Uterus (tissue), 2 donors: Measurements from ENCODE around the gene HDAC4.

Experiments used
- CTCF ChIP-seq, 4 experiments: fragments of 200-600 bp in 2 of 4; fragments of 450-650 bp in 2 of 4; sonication (generic) in 2 of 4; IDR thresholded peaks; one replicate each; pipeline ENCODE4 v1.5.1; 2016 to 2019; ENCODE audit warnings: antibody characterized with exemption in 4 of 4, mild to moderate bottlenecking in 2 of 4, moderate library complexity in 1 of 4
- POLR2A ChIP-seq, 2 donors: fragments of 450-650 bp; IDR thresholded peaks; one replicate each; pipeline ENCODE4 v1.6.1; 2016; ENCODE audit warnings: antibody characterized with exemption in 2 of 2, mild to moderate bottlenecking in 1 of 2, moderate library complexity in 1 of 2

GRCh38 chr2:239059854-239060253 is 341.0 kb downstream of the HDAC4 start:
- TF ChIP-seq CTCF (IDR thresholded peaks at IDR 0.05) (no peak), POLR2A (IDR thresholded peaks at IDR 0.05) (no peak)
